GM12878 (cell line): ENCODE measurements around the gene CCNYL1. TPM values are rescaled to one million over a fixed set of nuclear protein-coding genes. Genes with fewer than 3 reads are reported as not detected.

Experiments used
- BACH1 ChIP-seq: fragments of 450-650 bp; IDR thresholded peaks from 2 replicates; pipeline ENCODE4 v1.6.1; 2017; ENCODE audit warnings: mild to moderate bottlenecking, borderline replicate concordance
- BHLHE40 ChIP-seq, 2 experiments: fragments of 450-650 bp in 1 of 2; IDR thresholded peaks; 2 replicates each; pipeline ENCODE4 v1.6.1; 2011 to 2017; ENCODE audit warnings: low read depth in 2 of 2, borderline replicate concordance in 1 of 2, improper control_type of control experiment in 1 of 2, low read length in 1 of 2, mild to moderate bottlenecking in 1 of 2
- DPF2 ChIP-seq: fragments of 450-650 bp; IDR thresholded peaks from 2 replicates; pipeline ENCODE4 v1.6.1; 2017; ENCODE audit warnings: mild to moderate bottlenecking
- E4F1 ChIP-seq: fragments of 450-650 bp; IDR thresholded peaks from 2 replicates; pipeline ENCODE4 v1.6.1; 2018; ENCODE audit warnings: borderline replicate concordance, mild to moderate bottlenecking; ENCODE audit not compliant: partially characterized antibody
- EED ChIP-seq: sonication (generic); IDR thresholded peaks from 2 replicates; pipeline ENCODE4 v1.6.1; 2016; ENCODE audit warnings: antibody characterized with exemption, low read depth
- EZH2 ChIP-seq: IDR thresholded peaks from 2 replicates; pipeline ENCODE4 v1.6.1; 2012; ENCODE audit warnings: low read depth, mild to moderate bottlenecking, control low read depth, inconsistent platforms, low read length, borderline replicate concordance; ENCODE audit not compliant: control insufficient read depth
- GABPA ChIP-seq: IDR thresholded peaks from 2 replicates; pipeline ENCODE4 v1.6.1; 2014; ENCODE audit warnings: antibody characterized with exemption, low read depth, mild to moderate bottlenecking, inconsistent platforms
- HDGF ChIP-seq: fragments of 450-650 bp; IDR thresholded peaks from 2 replicates; pipeline ENCODE4 v1.6.1; 2016; ENCODE audit warnings: antibody characterized with exemption
- HSF1 ChIP-seq: fragments of 150-350 bp; IDR thresholded peaks from 2 replicates; pipeline ENCODE4 v1.6.1; 2014; ENCODE audit warnings: mild to moderate bottlenecking, low read depth, low read length
- JUNB ChIP-seq: IDR thresholded peaks from 2 replicates; pipeline ENCODE4 v1.6.1; 2016; ENCODE audit warnings: antibody characterized with exemption, mild to moderate bottlenecking
- JUND ChIP-seq: IDR thresholded peaks from 2 replicates; pipeline ENCODE4 v1.6.1; 2012; ENCODE audit warnings: low read depth, mild to moderate bottlenecking, low read length, improper control_type of control experiment, moderate library complexity
- KDM1A ChIP-seq: fragments of 200-600 bp; sonication (generic); IDR thresholded peaks from 2 replicates; pipeline ENCODE4 v1.6.1; 2016; ENCODE audit warnings: borderline replicate concordance
- MXI1 ChIP-seq: fragments of 150-350 bp; IDR thresholded peaks from 2 replicates; pipeline ENCODE4 v1.6.1; 2011; ENCODE audit warnings: low read depth, mild to moderate bottlenecking, inconsistent platforms, low read length, improper control_type of control experiment
- MYB ChIP-seq: fragments of 150-350 bp; IDR thresholded peaks from 2 replicates; pipeline ENCODE4 v1.6.1; 2014; ENCODE audit warnings: mild to moderate bottlenecking, low read depth, low read length, borderline replicate concordance
- NBN ChIP-seq: fragments of 450-650 bp; IDR thresholded peaks from 2 replicates; pipeline ENCODE4 v1.6.1; 2016
- NFXL1 ChIP-seq: fragments of 450-650 bp; IDR thresholded peaks from 2 replicates; pipeline ENCODE4 v1.6.1; 2017; ENCODE audit warnings: antibody characterized with exemption, mild to moderate bottlenecking, borderline replicate concordance
- NFYA ChIP-seq: IDR thresholded peaks from 2 replicates; pipeline ENCODE4 v1.6.1; 2011; ENCODE audit warnings: low read depth, mild to moderate bottlenecking, low read length, improper control_type of control experiment, borderline replicate concordance
- NFYB ChIP-seq: IDR thresholded peaks from 2 replicates; pipeline ENCODE4 v1.6.1; 2011; ENCODE audit warnings: low read depth, mild to moderate bottlenecking, low read length, improper control_type of control experiment, moderate library complexity; ENCODE audit not compliant: insufficient read depth
- POLR2A ChIP-seq: IDR thresholded peaks from 2 replicates; pipeline ENCODE4 v1.6.1; 2011; ENCODE audit warnings: low read depth, mild to moderate bottlenecking, low read length
- RAD51 ChIP-seq: fragments of 450-650 bp; IDR thresholded peaks from 2 replicates; pipeline ENCODE4 v1.6.1; 2016; ENCODE audit warnings: moderate library complexity, mild to moderate bottlenecking, inconsistent platforms
- RFX5 ChIP-seq: IDR thresholded peaks from 2 replicates; pipeline ENCODE4 v1.6.1; 2011; ENCODE audit warnings: low read depth, low read length, improper control_type of control experiment
- SIN3A ChIP-seq: IDR thresholded peaks from 2 replicates; pipeline ENCODE4 v1.6.1; 2012; ENCODE audit warnings: low read depth, low read length, improper control_type of control experiment
- SIX5 ChIP-seq: IDR thresholded peaks from 2 replicates; pipeline ENCODE4 v1.6.1; 2011; ENCODE audit warnings: mild to moderate bottlenecking, low read depth, low read length, moderate library complexity; ENCODE audit not compliant: severe bottlenecking
- SP1 ChIP-seq: IDR thresholded peaks from one replicate; pipeline ENCODE4 v1.6.1; 2011; ENCODE audit warnings: low read depth, low read length
- SREBF1 ChIP-seq: IDR thresholded peaks from 2 replicates; pipeline ENCODE4 v1.6.1; 2012; ENCODE audit warnings: mild to moderate bottlenecking, low read length
- STAT3 ChIP-seq: IDR thresholded peaks from 2 replicates; pipeline ENCODE4 v1.6.1; 2011; ENCODE audit warnings: low read depth, low read length, improper control_type of control experiment
- SUZ12 ChIP-seq: fragments of 200-600 bp; sonication (generic); IDR thresholded peaks from one replicate; pipeline ENCODE4 v1.6.1; 2018; ENCODE audit warnings: antibody characterized with exemption, mild to moderate bottlenecking; ENCODE audit not compliant: unreplicated experiment
- ZBED1 ChIP-seq: IDR thresholded peaks from 2 replicates; pipeline ENCODE4 v1.6.1; 2016; ENCODE audit warnings: borderline replicate concordance
- ZNF217 ChIP-seq: fragments of 450-650 bp; IDR thresholded peaks from 2 replicates; pipeline ENCODE4 v1.6.1; 2017; ENCODE audit warnings: antibody characterized with exemption, mild to moderate bottlenecking
- ZNF384 ChIP-seq: IDR thresholded peaks from 2 replicates; pipeline ENCODE4 v1.6.1; 2012; ENCODE audit warnings: low read depth, mild to moderate bottlenecking, low read length, improper control_type of control experiment, borderline replicate concordance
- polyA plus RNA-seq, 11 experiments: library from polyadenylated mRNA; depleted of rRNA in 4 of 11; unstranded in 6 of 11; stranded (reverse) in 5 of 11; fragments of >200 nt; fragmentation: Nextera tagmentation in 4 of 11; fragmentation: Illumina TruSeq in 1 of 11; extraction: Ambion mirVana in 4 of 11; extraction: Trizol in 1 of 11; gene quantifications; 1 replicate in 1 of 11; 2 replicates in 10 of 11; pipeline versions ENCODE4 v1.2.1 to v1.2.3, GENCODE V29; 2011 to 2016; ENCODE audit warnings: inconsistent platforms in 2 of 11, missing spikeins in 2 of 11, low read depth in 1 of 11
- total RNA-seq, 4 experiments: library from RNA; depleted of rRNA in 3 of 4; stranded (reverse); fragments of >200 nt in 3 of 4; fragmentation: Illumina TruSeq in 1 of 4; extraction: Trizol in 1 of 4; gene quantifications; 2 replicates each; pipeline versions ENCODE4 v1.2.1 to v1.2.3, GENCODE V29; 2013 to 2021

The CCNYL1 gene
- total and polyA plus RNA-seq, 10 of the 15 experiments (the other 5 are each of a cell fraction or from before 2014, with no cell fraction given), result 1.8 to 12.3 (median 5.9) TPM

- peak; percentile 85 for TF ChIP-seq SP1
- no peak for TF ChIP-seq EZH2
- TF ChIP-seq SREBF1, result no peak
- TF ChIP-seq DPF2, result no peak
- peak; percentile 65; the same call in 1 of the 2 replicates for TF ChIP-seq MXI1
- no peak for TF ChIP-seq BACH1
- peak; percentile 53 for TF ChIP-seq EED
- no peak for TF ChIP-seq E4F1
- TF ChIP-seq NBN, result no peak
- no peak for TF ChIP-seq JUND
- no peak for TF ChIP-seq HSF1
- no peak for TF ChIP-seq MYB
- TF ChIP-seq KDM1A, result no peak
- TF ChIP-seq SUZ12, result no peak
- TF ChIP-seq NFYA, result no peak
- no peak for TF ChIP-seq ZNF384
- TF ChIP-seq POLR2A, result peak; percentile 87
- no peak for TF ChIP-seq RFX5
- TF ChIP-seq NFXL1, result no peak
- TF ChIP-seq GABPA, result no peak
- TF ChIP-seq RAD51, result peak; percentile 98
- TF ChIP-seq STAT3, result no peak
- TF ChIP-seq ZBED1, result no peak
- no peak for TF ChIP-seq SIX5
- TF ChIP-seq BHLHE40 (IDR thresholded peaks at IDR 0.05; ENCODE audit: borderline replicate concordance in 1 of 2, low read depth in 2 of 2, low read length in 1 of 2), result peak; percentile 85 to 98
- peak; percentile 64; the same call in 1 of the 2 replicates for TF ChIP-seq SIN3A
- no peak for TF ChIP-seq ZNF217
- TF ChIP-seq JUNB, result no peak
- peak; percentile 51; the same call in 1 of the 2 replicates for TF ChIP-seq HDGF
- TF ChIP-seq NFYB, result peak; percentile 91
Observed at GRCh38 chr2:207710814-207711740, at the start of gene CCNYL1 (continued).
